Measurements from ENCODE around the gene HSDL1. TPM values are rescaled to one million over a fixed set of nuclear protein-coding genes. Genes with fewer than 3 reads are reported as not detected.

HSDL1 gene
- total RNA-seq, 1 experiment from 2014 or later, result 56.5 TPM

DNA sequence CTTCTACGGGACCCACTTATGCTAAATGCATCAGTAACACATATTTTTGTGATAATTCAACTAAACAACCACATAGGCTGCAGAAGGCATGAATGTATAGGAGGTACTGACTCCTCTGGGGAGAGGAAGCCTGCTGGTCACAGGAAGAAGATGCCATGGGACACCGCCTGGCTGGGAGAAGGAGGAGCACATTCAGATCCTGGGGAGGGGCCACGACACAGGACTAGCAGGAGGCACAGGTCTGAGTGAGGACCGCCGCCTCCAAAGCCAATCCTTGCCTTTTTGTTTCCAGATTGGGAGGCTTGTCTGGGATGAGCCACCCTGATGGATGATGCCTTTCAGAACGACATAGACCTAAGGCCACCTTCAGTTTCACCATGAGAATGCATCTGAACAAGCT lies 62.9 kb downstream of the HSDL1 start:
- DNase-seq (ENCODE audit: low spot score), result no peak

GRCh38 chr16:84081446-84081989 lies 63.5 kb downstream of the HSDL1 start:
- no peak for DNase-seq (ENCODE audit: low spot score)

GRCh38 chr16:84080813-84081212 lies 64.2 kb downstream of the HSDL1 start:
- DNase-seq (ENCODE audit: low spot score), result no peak

DNA sequence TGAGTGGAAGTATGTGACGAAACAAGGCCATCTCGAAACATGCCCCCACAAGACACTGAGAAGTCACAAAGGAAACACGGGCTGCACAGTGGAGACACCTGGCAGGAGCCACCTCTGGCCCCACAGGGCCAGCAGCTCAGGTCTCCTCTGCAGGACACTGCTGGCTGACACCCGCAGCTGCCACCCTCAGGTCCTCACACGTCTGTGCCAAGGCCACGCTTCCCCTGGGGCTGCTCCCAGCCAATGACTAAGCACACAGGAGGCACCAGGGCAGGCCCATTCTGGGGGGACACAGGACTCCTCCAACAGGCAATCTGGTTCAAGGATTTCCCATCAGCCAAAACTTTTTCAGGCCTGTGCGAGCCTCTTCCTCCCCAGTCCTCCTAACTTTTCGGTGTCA lies 64.6 kb downstream of the HSDL1 start:
- no peak for DNase-seq (ENCODE audit: low spot score)

- DNase-seq (ENCODE audit: low spot score), result no peak
Observed at GRCh38 chr16:84079664-84080063, 65.3 kb downstream of the HSDL1 start.

DNA sequence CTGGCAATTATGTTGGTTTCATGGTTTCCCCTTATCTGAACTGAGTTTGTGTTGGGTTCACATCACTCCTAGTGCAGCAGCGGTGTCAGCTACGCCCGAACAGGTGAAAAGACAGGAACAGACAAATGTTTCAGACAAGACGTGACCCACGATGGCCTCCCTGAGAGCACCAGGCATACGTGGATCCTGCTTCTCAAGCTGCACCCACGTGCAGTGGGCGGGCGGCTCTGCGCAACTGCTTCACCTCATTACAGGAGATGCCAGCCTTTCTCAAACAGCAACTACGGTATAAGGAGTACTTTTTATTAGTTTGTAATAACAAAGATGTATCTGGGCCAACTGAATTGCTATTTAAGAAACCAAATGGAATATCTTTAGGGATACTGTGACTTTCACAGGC lies 69.6 kb downstream of the HSDL1 start:
- no peak for DNase-seq (ENCODE audit: low spot score)

DNA sequence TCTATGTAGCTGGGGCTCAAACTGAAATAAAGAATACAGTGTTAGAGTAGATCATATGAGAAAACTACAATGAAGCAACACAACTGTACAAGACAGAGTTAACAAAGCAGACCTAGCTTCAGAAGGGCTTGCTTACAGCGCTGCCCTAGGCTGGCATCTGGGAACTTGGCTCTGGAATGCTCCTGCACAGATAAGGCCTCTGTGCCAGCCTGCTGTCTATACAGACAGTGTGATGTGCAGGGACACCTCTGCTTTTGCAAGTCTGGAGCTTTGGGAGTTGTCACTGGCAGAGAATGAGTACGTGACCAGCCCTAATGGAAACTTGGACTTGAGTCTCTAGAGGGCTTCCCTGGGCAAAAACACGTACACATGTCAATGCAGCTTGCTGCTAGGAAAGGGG lies 70.3 kb downstream of the HSDL1 start:
- DNase-seq (ENCODE audit: low spot score), result no peak

Other genes with a start within 250 kb of the HSDL1 start
- gene MLYCD, start 246.1 kb downstream of the HSDL1 start, total RNA-seq (2014; rRNA removed; shearing (Covaris generic)), result 3.1 and 4.1 TPM in 2 replicates
- gene OSGIN1, start 191.9 kb downstream of the HSDL1 start, total RNA-seq (2014; rRNA removed; shearing (Covaris generic)), result 6.2 and 10.6 TPM in 2 replicates
- 2.2 and 8.5 TPM in 2 replicates for gene NECAB2, start 176.9 kb downstream of the HSDL1 start, total RNA-seq (2014; rRNA removed; shearing (Covaris generic))
- not detected in 2 replicates for gene SLC38A8, start 102.4 kb downstream of the HSDL1 start, total RNA-seq (2014; rRNA removed; shearing (Covaris generic))
- 74.5 and 86.0 TPM in 2 replicates for gene MBTPS1, start 28.2 kb downstream of the HSDL1 start, total RNA-seq (2014; rRNA removed; shearing (Covaris generic))
- 0.41 and 0.88 TPM in 2 replicates for gene DNAAF1, start 131 bp upstream of the HSDL1 start, total RNA-seq (2014; rRNA removed; shearing (Covaris generic))
- gene TAF1C, start 41.9 kb upstream of the HSDL1 start, total RNA-seq (2014; rRNA removed; shearing (Covaris generic)), result 22.3 and 37.7 TPM in 2 replicates
- gene ADAD2, start 46.0 kb upstream of the HSDL1 start, total RNA-seq (2014; rRNA removed; shearing (Covaris generic)), result not detected in 2 replicates
- gene KCNG4, start 94.8 kb upstream of the HSDL1 start, total RNA-seq (2014; rRNA removed; shearing (Covaris generic)), result 0.02 TPM in 1 of 2 replicates, not detected in the other
- gene WFDC1, start 149.7 kb upstream of the HSDL1 start, total RNA-seq (2014; rRNA removed; shearing (Covaris generic)), result not detected in 2 replicates
- gene ATP2C2, start 223.4 kb upstream of the HSDL1 start, total RNA-seq (2014; rRNA removed; shearing (Covaris generic)), result not detected in 2 replicates

Data from A172 (cell line).